Endothelial cell (in vitro differentiated cells): ENCODE results near the gene DNMBP. TPM values are rescaled to one million over a fixed set of nuclear protein-coding genes. Genes with fewer than 3 reads are reported as not detected.
"Not testable (repeated sequence)": the region's sequence is repeated elsewhere in the genome, so short reads cannot be mapped to it uniquely, and the experiment has no call there.

Experiments
- DNase-seq: peaks from one replicate; pipeline ENCODE4 v3.0.0; 2021; ENCODE audit warnings: low spot score
- H3K27ac Mint-ChIP-seq: one replicate; pipeline ENCODE4 v1.8.0; 2021; ENCODE audit warnings: mixed read lengths, inconsistent platforms; ENCODE audit not compliant: unreplicated experiment
- H3K27me3 Mint-ChIP-seq: one replicate; pipeline ENCODE4 v1.8.0; 2021; ENCODE audit warnings: mild to moderate bottlenecking, moderate library complexity, mixed read lengths, inconsistent platforms; ENCODE audit not compliant: unreplicated experiment
- H3K36me3 Mint-ChIP-seq: one replicate; pipeline ENCODE4 v1.8.0; 2021; ENCODE audit warnings: mild to moderate bottlenecking, low read depth, mixed read lengths, inconsistent platforms; ENCODE audit not compliant: unreplicated experiment
- H3K4me1 Mint-ChIP-seq: one replicate; pipeline ENCODE4 v1.8.0; 2021; ENCODE audit warnings: mild to moderate bottlenecking, mixed read lengths, inconsistent platforms; ENCODE audit not compliant: unreplicated experiment
- H3K4me3 Mint-ChIP-seq: one replicate; pipeline ENCODE4 v1.8.0; 2021; ENCODE audit warnings: mild to moderate bottlenecking, mixed read lengths, inconsistent platforms; ENCODE audit not compliant: unreplicated experiment
- H3K9me3 Mint-ChIP-seq: one replicate; pipeline ENCODE4 v1.8.0; 2021; ENCODE audit warnings: mixed read lengths, inconsistent platforms; ENCODE audit not compliant: unreplicated experiment
- total RNA-seq: library from RNA; stranded (reverse); fragmentation: NEBNext Ultra II Directional; extraction: Animal tissue kit (Norgen Biotek cat#: 25700); gene quantifications from one replicate; pipeline ENCODE4 v1.2.1, GENCODE V29; 2021; ENCODE audit not compliant: unreplicated experiment
- TF ChIP-seq, protein P1 (sequence below): fragments of 200-600 bp; sonication (generic); IDR thresholded peaks from one replicate; pipeline ENCODE4 v1.5.0; 2021; ENCODE audit warnings: antibody characterized with exemption; ENCODE audit not compliant: unreplicated experiment

DNMBP gene
- total RNA-seq, 1 donor from 2014 or later = 21.8 TPM

DNA sequence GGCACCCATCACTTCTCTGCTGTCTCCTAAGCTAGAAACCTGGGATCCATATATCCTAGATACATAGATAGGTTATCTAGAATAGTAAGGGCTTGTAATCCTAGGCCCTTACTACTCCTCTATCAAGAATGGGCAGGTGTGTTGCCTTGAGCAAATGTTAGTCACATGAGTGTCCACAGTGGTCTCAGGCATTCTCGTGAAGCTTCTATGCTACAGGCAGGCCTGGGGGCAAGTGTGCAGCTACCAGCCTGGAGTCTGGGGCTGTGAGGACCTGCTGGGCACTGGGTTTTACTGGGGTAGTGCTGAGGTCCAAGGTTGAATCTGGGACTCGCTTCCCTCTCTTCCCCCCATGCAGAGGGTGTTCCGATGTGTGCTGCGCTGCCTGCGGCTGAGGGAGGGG is 135.9 kb downstream of the DNMBP start:
- Mint-ChIP-seq H3K9me3 (no peaks in the 10 kb centered on the region), H3K27ac (no peak overlapping the region), H3K4me1 (peaks cover 25% of the 10 kb centered on the region), H3K27me3 (peaks cover 11% of the 10 kb centered on the region), H3K36me3 (peaks cover 40% of the 10 kb centered on the region), H3K4me3 (no peak overlapping the region)
- DNase-seq = no peak
- TF ChIP-seq, protein P1, sequence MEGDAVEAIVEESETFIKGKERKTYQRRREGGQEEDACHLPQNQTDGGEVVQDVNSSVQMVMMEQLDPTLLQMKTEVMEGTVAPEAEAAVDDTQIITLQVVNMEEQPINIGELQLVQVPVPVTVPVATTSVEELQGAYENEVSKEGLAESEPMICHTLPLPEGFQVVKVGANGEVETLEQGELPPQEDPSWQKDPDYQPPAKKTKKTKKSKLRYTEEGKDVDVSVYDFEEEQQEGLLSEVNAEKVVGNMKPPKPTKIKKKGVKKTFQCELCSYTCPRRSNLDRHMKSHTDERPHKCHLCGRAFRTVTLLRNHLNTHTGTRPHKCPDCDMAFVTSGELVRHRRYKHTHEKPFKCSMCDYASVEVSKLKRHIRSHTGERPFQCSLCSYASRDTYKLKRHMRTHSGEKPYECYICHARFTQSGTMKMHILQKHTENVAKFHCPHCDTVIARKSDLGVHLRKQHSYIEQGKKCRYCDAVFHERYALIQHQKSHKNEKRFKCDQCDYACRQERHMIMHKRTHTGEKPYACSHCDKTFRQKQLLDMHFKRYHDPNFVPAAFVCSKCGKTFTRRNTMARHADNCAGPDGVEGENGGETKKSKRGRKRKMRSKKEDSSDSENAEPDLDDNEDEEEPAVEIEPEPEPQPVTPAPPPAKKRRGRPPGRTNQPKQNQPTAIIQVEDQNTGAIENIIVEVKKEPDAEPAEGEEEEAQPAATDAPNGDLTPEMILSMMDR = no peak

GRCh38 chr10:99872367-99873162 is 137.2 kb downstream of the DNMBP start:
- Mint-ChIP-seq H3K27ac (no peak overlapping the region), H3K4me3 (no peak overlapping the region), H3K9me3 (no peaks in the 10 kb centered on the region), H3K4me1 (peaks cover 17% of the 10 kb centered on the region), H3K36me3 (peaks cover 31% of the 10 kb centered on the region), H3K27me3 (peaks cover 8% of the 10 kb centered on the region)
- TF ChIP-seq, protein P1 = no peak
- DNase-seq = no peak

DNA sequence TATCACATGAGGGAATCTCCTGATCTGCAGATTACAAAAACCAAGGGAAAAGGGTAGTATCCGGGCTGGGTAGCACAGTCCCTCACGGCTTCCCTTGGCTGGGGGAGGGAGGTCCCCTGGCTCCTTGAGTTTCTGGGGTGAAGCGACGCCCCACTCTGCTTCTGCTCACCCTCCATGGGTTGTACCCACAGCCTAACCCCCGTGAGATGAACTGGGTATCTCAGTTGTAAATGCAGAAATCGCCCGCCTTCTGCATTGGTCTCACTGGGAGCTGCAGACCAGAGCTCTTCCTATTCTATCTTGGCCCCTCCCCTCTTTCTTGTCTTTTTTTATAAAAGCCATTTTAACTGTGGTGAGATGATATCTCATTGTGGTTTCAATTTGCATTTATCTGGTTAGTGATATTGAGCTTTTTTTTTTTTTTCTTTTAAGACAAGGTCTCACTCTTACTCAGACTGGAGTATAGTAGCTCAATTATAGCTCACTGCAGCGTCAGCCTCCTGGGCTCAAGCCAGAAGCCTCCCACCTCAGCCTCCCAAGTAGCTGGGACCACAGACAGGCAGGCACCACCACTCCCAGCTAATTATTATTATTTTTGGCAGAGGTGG is 139.5 kb downstream of the DNMBP start:
- DNase-seq = no peak
- Mint-ChIP-seq H3K4me1 (peaks cover 11% of the 10 kb centered on the region), H3K27ac (no peak overlapping the region), H3K4me3 (no peak overlapping the region), H3K9me3 (no peaks in the 10 kb centered on the region), H3K36me3 (peaks cover 11% of the 10 kb centered on the region), H3K27me3 (peaks cover 8% of the 10 kb centered on the region)
- TF ChIP-seq, protein P1 = no peak

DNA sequence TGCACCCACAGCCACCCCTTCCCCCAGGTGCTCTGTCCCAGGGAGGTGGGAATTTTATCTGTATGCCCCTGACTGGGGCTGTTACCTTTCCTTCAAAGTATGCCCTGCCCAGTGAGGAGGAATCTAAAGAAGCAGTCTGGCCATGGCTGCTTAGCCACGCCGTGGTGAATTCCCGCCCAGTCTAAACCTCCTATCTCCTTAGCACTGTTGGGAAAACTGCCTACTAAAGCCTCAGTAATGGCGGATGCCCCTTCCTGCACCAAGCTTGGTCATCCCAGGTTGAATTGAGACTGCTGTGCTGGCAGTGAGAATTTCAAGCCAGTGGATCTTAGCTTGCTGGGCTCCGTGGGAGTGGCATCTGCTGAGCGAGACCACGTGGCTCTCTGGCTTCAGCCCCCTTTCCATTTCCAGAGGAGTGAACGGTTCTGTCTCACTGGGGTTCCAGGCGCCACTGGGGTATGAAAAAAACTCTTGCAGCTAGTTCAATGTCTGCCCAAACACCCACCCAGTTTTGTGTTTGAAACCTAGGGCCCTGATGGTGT is 140.1 kb downstream of the DNMBP start:
- no peak for DNase-seq
- peaks cover 7% of the 10 kb centered on the region for H3K27me3 Mint-ChIP-seq

GRCh38 chr10:99867250-99867649 is 142.5 kb downstream of the DNMBP start:
- H3K4me1 Mint-ChIP-seq, H3K27me3 Mint-ChIP-seq, H3K27ac Mint-ChIP-seq, H3K9me3 Mint-ChIP-seq, H3K36me3 Mint-ChIP-seq, H3K4me3 Mint-ChIP-seq, DNase-seq: not testable (repeated sequence)

More for the DNA sequence above, 140.1 kb downstream of the DNMBP start:
- no peaks in the 10 kb centered on the region for H3K9me3 Mint-ChIP-seq
- no peak overlapping the region for H3K27ac Mint-ChIP-seq
- H3K4me3 Mint-ChIP-seq = no peak overlapping the region
- peaks cover 7% of the 10 kb centered on the region for H3K36me3 Mint-ChIP-seq
- H3K4me1 Mint-ChIP-seq = peaks cover 8% of the 10 kb centered on the region
- TF ChIP-seq, protein P1 = no peak

DNA sequence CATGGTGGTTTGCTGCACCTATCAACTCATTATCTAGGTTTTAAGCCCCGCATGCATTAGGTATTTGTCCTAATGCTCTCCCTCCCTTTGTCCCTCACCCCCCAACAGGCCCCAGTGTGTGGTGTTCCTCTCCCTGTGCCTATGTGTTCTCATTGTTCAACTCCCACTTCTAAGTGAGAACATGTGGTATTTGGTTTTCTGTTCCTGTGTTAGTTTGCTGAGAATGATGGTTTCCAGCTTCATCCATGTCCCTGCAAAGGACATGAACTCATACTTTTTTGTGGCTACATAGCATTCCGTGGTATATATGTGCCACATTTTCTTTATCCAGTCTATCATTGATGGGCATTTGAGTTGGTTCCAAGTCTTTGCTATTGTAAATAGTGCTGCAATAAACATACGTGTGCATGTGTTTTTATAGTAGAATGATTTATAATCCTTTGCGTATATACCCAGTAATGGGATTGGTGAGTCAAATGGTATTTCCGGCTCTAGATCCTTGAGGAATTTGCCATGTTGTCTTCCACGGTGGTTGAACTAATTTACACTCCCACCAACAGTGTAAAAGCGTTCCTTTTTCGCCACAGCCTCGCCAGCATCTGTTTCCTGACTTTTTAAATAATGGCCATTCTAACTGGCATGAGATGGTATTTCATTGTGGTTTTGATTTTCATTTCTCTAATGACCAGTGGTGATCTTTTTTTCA is 146.1 kb downstream of the DNMBP start:
- not testable (repeated sequence) for H3K9me3 Mint-ChIP-seq, H3K4me3 Mint-ChIP-seq, H3K4me1 Mint-ChIP-seq, H3K27ac Mint-ChIP-seq, DNase-seq, H3K27me3 Mint-ChIP-seq, H3K36me3 Mint-ChIP-seq
